Pancreas (tissue), 10 donors: Measurements from ENCODE around the gene RNF41. TPM values are rescaled to one million over a fixed set of nuclear protein-coding genes. Genes with fewer than 3 reads are reported as not detected.

ENCODE experiments used
- ATAC-seq, 4 donors: fragments of 200-7000 bp; cut with Tn5 transposase; one replicate each; pipeline versions ENCODE4 v1.8.0 to v1.9.1; 2020; ENCODE audit warnings: mild to moderate bottlenecking in 4 of 4, moderate library complexity in 4 of 4
- DNase-seq, 6 donors: peaks; one replicate each; pipeline ENCODE4 v3.0.0-alpha.2; 2020
- FAIRE-seq: peaks from 2 replicates; lab custom pipeline; 2012; peaks lifted over from hg19 to GRCh38; lab: Jason Lieb, UNC
- H3K27ac ChIP-seq, 4 donors: fragments of 200-600 bp; sonication (generic); 1 replicate in 3 of 4; 2 replicates in 1 of 4; pipeline versions ENCODE4 v1.5.0 to v1.8.0; 2020
- H3K27me3 ChIP-seq, 4 donors: fragments of 200-600 bp; one replicate each; pipeline ENCODE4 v1.8.0; 2021
- H3K36me3 ChIP-seq, 3 donors: fragments of 200-600 bp; sonication (generic) in 1 of 3; one replicate each; pipeline versions ENCODE4 v1.5.0 to v1.8.0; 2020 to 2021
- H3K4me1 ChIP-seq, 3 donors: fragments of 200-600 bp; one replicate each; pipeline ENCODE4 v1.8.0; 2021
- H3K4me3 ChIP-seq, 4 donors: fragments of 200-600 bp; sonication (generic) in 2 of 4; one replicate each; pipeline versions ENCODE4 v1.5.0 to v1.8.0; 2020 to 2021
- H3K9me3 ChIP-seq, 4 donors: fragments of 200-600 bp; one replicate each; pipeline ENCODE4 v1.8.0; 2021
- CTCF ChIP-seq, 4 donors: fragments of 200-600 bp; sonication (generic) in 3 of 4; IDR thresholded peaks; one replicate each; pipeline versions ENCODE4 v1.5.0 to v1.8.0; 2021; ENCODE audit warnings: antibody characterized with exemption in 4 of 4
- WGBS, 2 donors: extraction: QIAGEN DNeasy Blood & Tissue Kit; methylation state at CpG; one replicate each; pipeline ENCODE4 v1.1.7; 2013; 5-methylcytosine and 5-hydroxymethylcytosine counted together
- intact Hi-C, 3 donors: fragments of 100-400 bp; cut with DNase I; formaldehyde crosslinking; loops; one replicate each; pipeline versions ENCODE4 v1.11.1 to v1.14.2; 2022
- polyA plus RNA-seq, 2 donors: library from polyadenylated mRNA; stranded (reverse); fragments of 200-250 nt; gene quantifications; one replicate each; pipeline ENCODE4 v1.2.3, GENCODE V29; 2013
- total RNA-seq, 6 donors: library from RNA; stranded (reverse); fragmentation: NEBNext Ultra II Directional in 4 of 6; extraction: Animal tissue kit (Norgen Biotek cat#: 25700) in 4 of 6; gene quantifications; one replicate each; pipeline versions ENCODE4 v1.2.1 to v1.2.4, GENCODE V29; 2021 to 2023
- donor health status: healthy with polysubstance abuse.
- donor health status: DM: no; HTN: no; CAD: no; lungs with moderate emphysema.
- donor health status: DM: no; HTN: no; CAD: no.
- donor health status: control.
- donor health status: control.
- donor health status: Bipolar disorder and iron deficiency.
- donor health status: DM: yes; HTN: yes; CAD: no.
- donor health status: DM: no; HTN: no; CAD: no.
- donor health status: DM: no; HTN: no; CAD: no.
- donor health status: DM: yes; HTN: yes; CAD: no.

RNF41 gene
- total and polyA plus RNA-seq, 8 donors: 6.8 to 21.9 (median 15.9) TPM

DNA sequence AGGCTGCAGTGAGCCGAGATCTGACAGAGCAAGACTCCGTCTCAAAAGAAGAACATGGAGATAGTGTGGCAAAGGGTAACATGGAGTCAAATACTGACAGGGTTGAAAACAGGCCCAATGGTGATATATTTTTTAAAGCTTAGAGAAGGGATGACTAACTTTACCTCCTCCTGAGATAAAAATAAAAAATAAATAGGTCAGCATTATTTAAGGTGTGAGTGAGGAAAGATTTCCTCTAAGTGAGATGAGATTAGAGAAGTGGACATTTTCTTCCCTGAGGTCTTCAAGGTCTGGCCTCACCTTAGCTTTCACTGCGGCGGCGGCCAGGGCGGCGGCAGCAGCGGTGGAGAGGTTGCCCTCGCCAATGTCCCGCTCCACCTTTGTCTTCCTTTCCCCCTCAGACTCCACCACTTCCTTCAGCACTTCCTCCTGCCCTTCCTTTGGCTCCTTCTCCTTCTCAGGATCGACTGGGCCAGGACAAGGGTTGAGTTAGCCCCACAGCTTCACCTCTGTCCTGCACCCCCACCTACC, 52.4 kb downstream of the RNF41 start:
- DNase-seq (no peak), FAIRE-seq (no peak), ATAC-seq (no peak)
- intact Hi-C loops: no loop called here
- no peak overlapping the region for H3K27ac ChIP-seq
- 93 to 95% methylated on average over 11 of the region's 11 CpGs for WGBS, 2 donors
- no peak overlapping the region for H3K4me3 ChIP-seq
- TF ChIP-seq CTCF (IDR thresholded peaks at IDR 0.05): no peak
- no peaks in the 10 kb centered on the region for H3K9me3 ChIP-seq
- peaks cover 7 to 92% (median 52%) of the 10 kb centered on the region in 3 donors for H3K36me3 ChIP-seq
- H3K4me1 ChIP-seq: no peaks in the 10 kb centered on the region
- no peaks in the 10 kb centered on the region for H3K27me3 ChIP-seq

DNA sequence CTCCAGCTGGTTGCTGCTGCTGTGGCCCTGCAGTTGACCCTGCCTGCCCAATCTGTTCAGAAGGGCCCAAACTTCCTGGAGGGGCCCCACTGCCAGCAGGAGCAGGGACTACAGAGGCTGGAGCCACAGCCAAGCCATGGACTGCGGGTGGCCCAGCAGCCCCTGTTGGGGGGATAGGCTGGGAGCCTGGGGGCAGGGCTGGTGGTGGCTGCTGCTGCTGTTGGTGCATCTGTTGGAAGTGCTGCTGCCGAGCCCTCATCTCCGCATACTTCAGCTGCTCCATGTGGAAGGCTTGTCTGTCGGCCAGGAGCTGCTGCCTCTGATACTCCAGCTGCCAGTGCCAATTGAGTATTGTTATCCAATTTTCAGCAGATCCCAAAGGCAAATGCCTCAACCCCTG, 56.4 kb downstream of the RNF41 start:
- TF ChIP-seq CTCF (IDR thresholded peaks at IDR 0.05): no peak
- Histone ChIP-seq H3K9me3 (no peaks in the 10 kb centered on the region), H3K27ac (no peak overlapping the region), H3K4me1 (peaks cover 8 to 12% (median 10%) of the 10 kb centered on the region in 3 donors), H3K4me3 (no peak overlapping the region), H3K36me3 (peaks cover 0 to 90% (median 38%) of the 10 kb centered on the region in 3 donors), H3K27me3 (no peaks in the 10 kb centered on the region)
- WGBS, 2 donors: 82 to 90% methylated on average over 4 of the region's 4 CpGs
- DNase-seq (peak in 1 of 6 donors; percentile 62), FAIRE-seq (no peak), ATAC-seq (no peak)
- intact Hi-C loops: no loop called here

GRCh38 chr12:56164345-56164729, 57.4 kb downstream of the RNF41 start:
- Histone ChIP-seq H3K27ac (no peak overlapping the region), H3K27me3 (no peaks in the 10 kb centered on the region), H3K9me3 (no peaks in the 10 kb centered on the region), H3K4me1 (peaks cover 8 to 21% (median 13%) of the 10 kb centered on the region in 3 donors), H3K36me3 (peaks cover 0 to 85% (median 34%) of the 10 kb centered on the region in 3 donors), H3K4me3 (no peak overlapping the region)
- intact Hi-C loops: no loop called here
- peak in 1 of 6 donors; percentile 72 for DNase-seq
- no peak for FAIRE-seq
- no peak for TF ChIP-seq CTCF (IDR thresholded peaks at IDR 0.05)
- ATAC-seq: peak in 1 of 4 donors; percentile 3
- 92 to 98% methylated on average over 17 of the region's 17 CpGs for WGBS, 2 donors

DNA sequence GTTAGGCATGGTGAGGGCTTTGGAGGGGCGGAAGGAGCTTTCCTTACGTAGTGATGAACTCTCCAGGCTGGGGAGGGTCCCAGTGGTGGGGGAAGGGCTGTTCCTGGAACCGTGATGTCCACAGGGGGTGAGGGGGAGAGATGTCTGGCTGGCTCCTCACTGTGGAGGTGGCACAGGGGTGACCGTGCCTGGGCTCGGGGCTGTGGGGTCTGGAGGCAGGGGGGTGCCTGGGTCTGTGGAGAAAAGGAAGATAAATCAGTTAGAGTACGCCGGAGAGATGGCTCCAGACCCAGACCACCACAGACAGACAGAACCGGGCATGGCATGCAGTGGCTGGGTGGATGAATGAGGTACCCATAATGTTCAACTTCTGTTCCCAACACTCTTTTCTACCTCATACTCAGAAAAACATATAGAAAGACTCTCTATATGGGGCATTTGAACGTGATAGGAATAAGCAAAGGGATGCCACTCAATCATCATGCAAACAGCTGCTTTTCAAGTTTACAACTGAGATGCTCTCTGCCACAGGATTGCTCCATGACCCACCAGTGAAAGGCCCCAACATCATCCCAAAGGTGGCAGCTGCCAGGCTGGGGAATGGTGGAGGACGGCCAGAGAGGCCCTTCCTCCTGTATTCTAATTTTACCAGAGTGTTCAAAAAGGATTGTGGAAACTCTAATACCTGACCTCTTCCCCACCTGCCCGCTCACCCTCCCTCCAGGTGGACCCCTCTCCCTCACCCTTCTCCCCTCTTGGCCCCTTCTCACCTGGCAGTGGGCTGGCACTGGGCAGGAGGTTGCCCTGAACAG, 58.0 kb downstream of the RNF41 start:
- no peak for TF ChIP-seq CTCF (IDR thresholded peaks at IDR 0.05)
- intact Hi-C loops: no loop called here
- Histone ChIP-seq H3K4me1 (peaks cover 8 to 21% (median 13%) of the 10 kb centered on the region in 3 donors), H3K27me3 (no peaks in the 10 kb centered on the region), H3K4me3 (no peak overlapping the region), H3K36me3 (peaks cover 0 to 79% (median 34%) of the 10 kb centered on the region in 3 donors), H3K27ac (no peak overlapping the region), H3K9me3 (no peaks in the 10 kb centered on the region)
- peak in 1 of 6 donors; percentile 53 for DNase-seq
- ATAC-seq: peak in 1 of 4 donors; percentile 3
- WGBS, 2 donors: 86% methylated on average over 11 of the region's 11 CpGs
- no peak for FAIRE-seq
